ENCODE data around the gene ANKDD1B.

GRCh38 chr5:75626959-75627358 is 15.7 kb downstream of the ANKDD1B start:
- TF ChIP-seq MAX (IDR thresholded peaks at IDR 0.05; ENCODE audit: low read depth, low read length) (no peak), POLR2A (IDR thresholded peaks at IDR 0.05; ENCODE audit: extremely low read depth, insufficient read length) (no peak), CTCF (IDR thresholded peaks at IDR 0.05; ENCODE audit: low read depth, low read length) (no peak)

All from NB4 (cell line).